ENCODE data around the gene KIF5C.

DNA sequence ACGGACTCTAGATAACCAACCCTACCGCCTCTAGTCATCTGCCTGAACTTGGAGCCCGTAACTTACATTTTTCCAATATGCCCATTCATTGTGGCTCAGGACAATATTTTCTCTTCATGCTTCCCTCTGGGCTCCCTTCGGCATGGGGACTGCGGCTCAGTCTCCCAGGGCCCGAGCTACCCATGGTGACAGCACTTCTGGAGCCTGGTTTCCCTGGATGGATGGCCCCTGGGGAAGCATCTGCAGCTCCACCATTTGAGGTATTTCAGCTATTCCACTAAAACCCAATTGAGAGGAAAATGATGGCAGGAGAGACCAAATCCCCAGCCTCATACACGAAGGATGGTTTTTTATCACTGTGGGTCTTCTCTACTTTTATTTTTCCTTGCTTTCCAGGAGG lies 74.3 kb downstream of the KIF5C start:
- TF ChIP-seq EZH2 (IDR thresholded peaks at IDR 0.05; ENCODE audit: insufficient read depth, poor library complexity, severe bottlenecking) (no peak), EZH2phosphoT487 (IDR thresholded peaks at IDR 0.05; ENCODE audit: insufficient read depth, low read depth) (no peak)

Data from GM23248 (cell line).